Muscle of back (tissue), 13 donors: ENCODE results near the gene SULT4A1. TPM values are rescaled to one million over a fixed set of nuclear protein-coding genes. Genes with fewer than 3 reads are reported as not detected.
"Not testable (repeated sequence)": the region's sequence is repeated elsewhere in the genome, so short reads cannot be mapped to it uniquely, and the experiment has no call there.

Experiments used
- DNase-seq, 3 donors: peaks; one replicate each; pipeline versions ENCODE4 v3.0.0 to v3.0.0-alpha.2; 2013
- long read RNA-seq, 9 donors: transcript quantifications; one replicate each; lab custom pipeline, GENCODE V29; 2026
- polyA plus RNA-seq, 10 donors: library from polyadenylated mRNA; unstranded; fragments of 120-200 nt; gene quantifications; one replicate each; pipeline ENCODE4 v1.2.1, GENCODE V29; 2013; ENCODE audit not compliant: insufficient read length in 10 of 10

The SULT4A1 gene
- 1 to 10 TPM; 1.0 to 3.4 (median 2.2) TPM for polyA plus RNA-seq
- long read RNA-seq, donor 1, partial matches to known transcripts: 0 of 1 reads
- long read RNA-seq, donor 1, other reads (novel, unspliced or antisense): 0 of 1 reads
- long read RNA-seq, donor 2: 0 reads
- long read RNA-seq, donor 3: 0 reads
- long read RNA-seq, donor 4: 0 reads
- long read RNA-seq, donor 5: 0 reads
- long read RNA-seq, donor 6: 0 reads
- long read RNA-seq, donor 7: 0 reads
- long read RNA-seq, donor 8: 0 reads
- long read RNA-seq, donor 9: 0 reads

GRCh38 chr22:43862074-43862881 is at the start of gene SULT4A1:
TSS of gene SULT4A1 (minus strand) at chr22:43862513. CDS start at chr22:43862382, 131 bp downstream.
- peak in 1 of 3 donors; percentile 38 for DNase-seq

GRCh38 chr22:43911351-43911750 is 49.0 kb upstream of the SULT4A1 start:
- DNase-seq: no peak

GRCh38 chr22:43910178-43910695 is 47.9 kb upstream of the SULT4A1 start:
- DNase-seq: no peak

GRCh38 chr22:43909708-43910107 is 47.4 kb upstream of the SULT4A1 start:
- no peak for DNase-seq

- no peak for DNase-seq
These were observed 43.4 kb upstream of the SULT4A1 start for GRCh38 chr22:43905681-43906080.

GRCh38 chr22:43904412-43904811 is 42.1 kb upstream of the SULT4A1 start:
- DNase-seq: not testable (repeated sequence)

GRCh38 chr22:43903033-43903432 is 40.7 kb upstream of the SULT4A1 start:
- DNase-seq: not testable (repeated sequence)

- DNase-seq: peak in 1 of 3 donors; percentile 57
These were observed 39.8 kb upstream of the SULT4A1 start for GRCh38 chr22:43901976-43902643.

GRCh38 chr22:43900206-43900605 is 37.9 kb upstream of the SULT4A1 start:
- DNase-seq: no peak

GRCh38 chr22:43897751-43898261 is 35.5 kb upstream of the SULT4A1 start:
- DNase-seq: no peak

- no peak for DNase-seq
These were observed 33.8 kb upstream of the SULT4A1 start for GRCh38 chr22:43895986-43896645.

- DNase-seq: no peak
These were observed 31.8 kb upstream of the SULT4A1 start for GRCh38 chr22:43894122-43894521.

GRCh38 chr22:43893266-43893665 is 31.0 kb upstream of the SULT4A1 start:
- no peak for DNase-seq

- DNase-seq: no peak
These were observed 30.0 kb upstream of the SULT4A1 start for GRCh38 chr22:43892183-43892894.

- no peak for DNase-seq
These were observed 29.3 kb upstream of the SULT4A1 start, which contains the start of gene PNPLA5 for GRCh38 chr22:43891360-43892182. TSS of gene PNPLA5 (minus strand) at chr22:43892013. CDS start at chr22:43891880, 133 bp downstream.

- no peak for DNase-seq
These were observed 28.6 kb upstream of the SULT4A1 start for GRCh38 chr22:43890901-43891331.

GRCh38 chr22:43889860-43890253 is 27.5 kb upstream of the SULT4A1 start:
- DNase-seq: no peak

- no peak for DNase-seq
These were observed 27.0 kb upstream of the SULT4A1 start for GRCh38 chr22:43889201-43889859.

- DNase-seq: no peak
These were observed 26.4 kb upstream of the SULT4A1 start for GRCh38 chr22:43888740-43889139.
